GM19351 (cell line): Measurements from ENCODE around the gene MRPL14.

Source experiments
- ATAC-seq: cut with Tn5 transposase; IDR thresholded peaks from one replicate; pipeline ENCODE4 v1.9.1; 2021; ENCODE audit warnings: mild to moderate bottlenecking, moderate library complexity; ENCODE audit not compliant: unreplicated experiment

Gene MRPL14

DNA sequence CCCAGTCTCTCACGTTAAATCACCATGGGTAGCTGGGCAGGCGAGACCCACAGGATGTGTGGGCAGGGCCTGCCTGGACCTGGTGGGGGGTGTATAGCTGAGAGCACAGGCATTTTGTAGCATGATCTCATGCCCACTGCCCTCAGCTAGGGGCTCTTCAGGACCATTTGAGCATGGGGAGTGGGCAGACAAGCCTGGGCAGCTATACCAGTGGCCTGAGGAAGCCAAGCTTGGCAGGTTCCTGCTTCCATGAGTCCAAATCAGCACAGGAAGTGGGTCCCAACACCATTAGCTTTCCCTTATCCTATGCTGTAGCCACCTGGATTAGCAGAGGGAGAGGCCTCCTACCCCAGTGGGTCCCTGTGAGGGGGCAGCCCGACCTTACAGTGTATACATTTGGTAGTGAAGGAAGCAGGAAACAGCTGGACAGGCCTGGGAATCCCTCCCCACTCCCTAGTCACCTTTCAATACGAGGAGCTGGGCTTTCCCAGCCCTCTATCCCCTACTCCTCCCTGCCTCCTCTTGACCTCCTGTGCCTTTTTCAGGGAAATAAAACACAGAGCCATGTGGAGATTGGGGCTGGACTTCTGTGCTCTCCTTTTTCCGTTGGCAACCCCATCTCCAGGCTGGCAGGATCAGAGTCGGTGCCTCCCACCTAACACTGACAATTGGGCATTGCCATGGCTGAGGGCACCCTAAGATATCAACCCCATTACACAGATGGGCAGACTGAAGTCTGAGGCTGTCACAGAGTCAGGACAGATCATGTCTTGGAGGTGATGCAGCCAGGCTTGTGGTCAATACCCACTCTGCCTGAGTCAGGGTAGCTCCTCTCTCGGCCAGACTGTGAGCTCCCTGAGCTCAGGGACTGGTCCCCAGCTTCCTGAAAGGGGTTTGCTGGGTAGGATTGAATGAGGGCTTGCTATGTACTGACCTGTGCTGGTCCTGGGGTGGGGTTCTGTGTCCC lies 59.8 kb downstream of the MRPL14 start:
- no peak for ATAC-seq

DNA sequence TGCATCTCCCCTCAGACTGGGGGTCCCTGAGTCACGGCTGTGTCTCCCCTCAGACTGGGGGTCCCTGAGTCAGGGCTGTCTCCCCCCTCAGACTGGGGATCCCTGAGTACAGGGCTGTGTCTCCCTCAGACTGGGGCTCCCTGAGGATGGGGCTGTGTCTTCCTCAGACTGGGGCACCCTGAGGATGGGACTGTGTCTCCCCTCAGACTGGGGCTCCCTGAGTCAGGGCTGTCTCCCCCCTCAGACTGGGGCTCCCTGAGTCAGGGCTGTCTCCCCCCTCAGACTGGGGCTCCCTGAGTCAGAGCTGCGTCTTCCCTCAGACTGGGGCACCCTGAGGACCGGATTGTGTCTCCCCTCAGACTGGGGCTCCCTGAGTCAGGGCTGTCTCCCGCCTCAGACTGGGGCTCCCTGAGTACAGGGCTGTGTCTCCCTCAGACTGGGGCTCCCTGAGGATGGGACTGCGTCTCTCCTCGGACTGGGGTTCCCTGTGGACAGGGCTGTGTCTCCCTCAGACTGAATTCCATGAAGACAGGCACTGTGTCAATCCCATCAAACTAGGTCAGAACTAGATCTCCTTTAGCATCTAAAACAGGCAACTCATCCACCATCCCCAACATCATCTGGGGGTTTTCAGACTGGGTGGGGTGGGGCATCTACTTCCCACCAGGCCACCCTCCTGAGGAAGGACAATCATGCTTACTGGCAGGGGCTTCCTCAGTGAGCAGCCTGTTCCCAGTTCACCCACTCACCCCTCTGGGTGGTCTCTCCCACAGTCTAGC lies 60.7 kb downstream of the MRPL14 start:
- no peak for ATAC-seq

DNA sequence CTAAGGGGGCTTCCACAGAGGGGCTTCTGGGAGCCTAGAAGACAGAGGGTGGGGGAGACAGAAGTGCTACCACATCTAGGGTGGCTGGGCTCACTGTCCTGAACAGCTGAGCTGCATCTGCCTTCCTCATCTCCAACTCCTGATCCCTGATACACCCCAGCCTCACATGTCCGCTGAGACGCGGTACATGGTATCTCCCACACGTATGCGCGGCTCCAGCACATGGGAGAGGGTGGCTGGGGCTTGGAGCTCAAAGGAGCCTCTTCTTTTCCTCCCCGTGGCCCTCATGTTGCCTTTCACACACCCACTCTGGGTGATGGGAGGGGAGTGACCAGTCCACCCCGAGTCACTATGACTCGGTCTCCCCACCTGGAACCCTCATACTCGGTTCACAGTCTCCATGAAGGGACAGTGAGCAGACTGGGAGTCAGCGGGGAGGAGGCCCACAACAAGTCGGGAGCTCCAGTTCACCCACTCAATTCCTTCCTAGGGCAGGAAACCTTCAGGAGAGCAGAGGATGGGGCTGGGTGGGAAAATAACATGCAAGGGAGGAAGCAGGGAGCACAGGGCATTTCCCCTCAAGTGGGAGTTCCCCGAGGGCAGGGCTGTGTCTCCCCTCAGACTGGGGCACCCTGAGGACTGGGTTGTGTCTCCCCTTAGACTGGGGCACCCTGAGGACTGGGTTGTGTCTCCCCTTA lies 61.7 kb downstream of the MRPL14 start:
- no peak for ATAC-seq

DNA sequence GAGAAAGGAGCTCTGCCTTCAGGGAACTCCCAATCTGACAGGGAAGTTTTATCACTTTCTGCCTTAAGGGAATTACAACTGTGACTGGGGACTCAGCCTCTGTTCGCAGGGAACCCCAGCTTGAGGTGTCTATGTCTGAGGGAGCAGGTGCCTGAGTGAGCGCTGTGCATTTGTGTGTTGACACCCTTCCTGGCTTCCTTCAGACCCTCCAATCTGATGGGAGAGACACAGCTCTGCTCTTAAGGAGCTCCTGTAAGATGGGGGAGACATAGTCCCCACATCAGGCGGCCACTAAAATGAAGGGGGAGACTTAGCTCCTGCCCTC lies 62.3 kb downstream of the MRPL14 start:
- no peak for ATAC-seq

DNA sequence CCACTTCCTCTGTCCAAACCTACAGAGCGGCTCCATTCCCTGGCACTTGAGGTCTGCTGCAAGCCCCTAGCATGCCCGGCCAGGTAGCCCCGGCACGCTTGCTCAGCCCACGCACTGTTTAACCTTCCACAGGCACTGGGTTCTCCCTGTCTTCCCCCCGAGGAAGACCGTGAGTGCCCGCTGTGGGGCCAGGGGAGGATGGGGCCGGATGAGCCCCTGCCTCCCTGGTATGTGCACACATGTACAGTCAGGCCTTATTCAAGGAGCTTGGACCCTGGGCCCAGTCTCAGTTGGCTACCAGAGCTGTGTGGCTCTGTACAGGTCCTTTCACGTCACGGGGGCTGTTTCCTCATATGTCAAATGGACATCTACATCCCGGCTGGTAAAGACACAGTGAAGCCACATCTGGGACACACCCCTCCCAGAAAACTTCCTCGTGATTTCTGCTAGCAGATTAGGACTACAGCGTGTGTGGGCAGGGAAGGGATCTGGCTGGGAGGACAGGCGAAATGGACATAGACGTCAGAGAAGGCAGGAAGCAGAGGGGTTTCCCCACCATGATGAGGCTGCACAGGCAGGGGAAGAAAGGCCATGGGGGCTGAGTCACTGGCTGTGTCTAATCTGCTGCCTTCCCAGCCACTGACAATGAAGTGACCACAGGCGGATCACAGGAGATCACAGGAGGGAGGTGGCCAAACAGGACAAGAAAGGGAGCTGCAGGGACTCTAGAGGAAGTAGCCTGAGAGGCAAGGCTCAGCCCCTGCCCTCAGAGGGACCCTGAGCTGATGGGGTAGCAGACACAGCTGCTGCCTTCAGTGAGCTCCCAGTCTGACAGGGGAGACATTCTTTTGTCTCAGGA lies 62.9 kb downstream of the MRPL14 start:
- no peak for ATAC-seq

DNA sequence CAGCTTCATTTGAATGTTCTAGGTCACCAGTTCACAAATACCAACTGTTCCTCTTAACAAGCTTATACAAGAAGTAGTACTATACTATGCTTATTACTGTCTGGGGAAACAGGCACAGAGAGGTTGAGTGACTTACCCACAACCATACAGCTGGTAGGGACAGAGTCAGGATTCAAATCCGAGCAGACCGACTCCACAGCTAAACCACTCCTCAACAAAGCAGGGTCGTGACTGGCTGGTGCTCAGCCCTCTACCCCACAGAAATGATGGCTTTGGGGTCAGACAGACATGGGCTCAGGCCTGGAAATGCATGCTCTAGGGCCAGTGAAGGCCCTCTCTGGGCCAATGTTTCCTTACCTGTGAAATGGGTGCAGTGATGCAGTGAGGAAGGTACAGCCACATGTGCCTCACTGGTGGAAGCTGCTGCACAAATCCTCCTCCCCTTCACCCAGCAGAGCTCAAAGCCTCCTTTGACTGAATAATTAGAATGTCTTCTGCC lies 63.6 kb downstream of the MRPL14 start:
- no peak for ATAC-seq
